ENCODE data around the gene MAML3.

GRCh38 chr4:139776235-139776634 lies 377.7 kb downstream of the MAML3 start:
- TF ChIP-seq ARNT (IDR thresholded peaks at IDR 0.05) = no peak
- no peak for TF ChIP-seq TARDBP (IDR thresholded peaks at IDR 0.05)
